Colonic mucosa (tissue), 4 donors: ENCODE results near the gene CYP4F3. TPM values are rescaled to one million over a fixed set of nuclear protein-coding genes. Genes with fewer than 3 reads are reported as not detected.

Experiments used
- DNase-seq: peaks from one replicate; pipeline ENCODE4 v3.0.0-alpha.2; 2020
- H3K27ac ChIP-seq: fragments of 200-600 bp; one replicate; pipeline ENCODE4 v1.8.0; 2021
- H3K27me3 ChIP-seq: fragments of 200-600 bp; one replicate; pipeline ENCODE4 v1.8.0; 2021
- H3K36me3 ChIP-seq: fragments of 200-600 bp; one replicate; pipeline ENCODE4 v1.8.0; 2021
- H3K4me1 ChIP-seq: fragments of 200-600 bp; one replicate; pipeline ENCODE4 v1.8.0; 2021; ENCODE audit warnings: mild to moderate bottlenecking
- H3K4me3 ChIP-seq: fragments of 200-600 bp; one replicate; pipeline ENCODE4 v1.8.0; 2021
- H3K9ac ChIP-seq, 2 donors: one replicate each; pipeline ENCODE4 v1.7.0; 2013; ENCODE audit warnings: control low read depth in 2 of 2, low read depth in 2 of 2, low read length in 2 of 2
- H3K9me3 ChIP-seq: fragments of 200-600 bp; one replicate; pipeline ENCODE4 v1.8.0; 2021
- intact Hi-C: fragments of 100-400 bp; cut with DNase I; formaldehyde crosslinking; loops from one replicate; pipeline ENCODE4 v1.14.1; 2022
- total RNA-seq, 2 donors: library from RNA; stranded (reverse); fragmentation: NEBNext Ultra II Directional in 1 of 2; extraction: Animal tissue kit (Norgen Biotek cat#: 25700) in 1 of 2; gene quantifications; one replicate each; pipeline ENCODE4 v1.2.1, GENCODE V29; 2021
- TF ChIP-seq, protein P1 (sequence below): fragments of 200-600 bp; IDR thresholded peaks from one replicate; pipeline ENCODE4 v1.8.0; 2022; ENCODE audit warnings: antibody characterized with exemption, mild to moderate bottlenecking
- donor health status: healthy.
- donor health status: DM: no; HTN: no; CAD: no.
- donor health status: DM: no; HTN: no; CAD: no.

CYP4F3 gene
- total RNA-seq, 2 donors from 2014 or later = 7.8 to 8.3 TPM

GRCh38 chr19:15634105-15634504 is 6.6 kb upstream of the CYP4F3 start:
- no peak overlapping the region for H3K4me3 ChIP-seq
- H3K27me3 ChIP-seq = no peaks in the 10 kb centered on the region
- intact Hi-C loops = no loop called here
- no peak overlapping the region for H3K27ac ChIP-seq
- no peaks in the 10 kb centered on the region for H3K4me1 ChIP-seq
- H3K9ac ChIP-seq = no peak overlapping the region
- H3K36me3 ChIP-seq = no peaks in the 10 kb centered on the region
- H3K9me3 ChIP-seq = no peaks in the 10 kb centered on the region
- TF ChIP-seq, protein P1, sequence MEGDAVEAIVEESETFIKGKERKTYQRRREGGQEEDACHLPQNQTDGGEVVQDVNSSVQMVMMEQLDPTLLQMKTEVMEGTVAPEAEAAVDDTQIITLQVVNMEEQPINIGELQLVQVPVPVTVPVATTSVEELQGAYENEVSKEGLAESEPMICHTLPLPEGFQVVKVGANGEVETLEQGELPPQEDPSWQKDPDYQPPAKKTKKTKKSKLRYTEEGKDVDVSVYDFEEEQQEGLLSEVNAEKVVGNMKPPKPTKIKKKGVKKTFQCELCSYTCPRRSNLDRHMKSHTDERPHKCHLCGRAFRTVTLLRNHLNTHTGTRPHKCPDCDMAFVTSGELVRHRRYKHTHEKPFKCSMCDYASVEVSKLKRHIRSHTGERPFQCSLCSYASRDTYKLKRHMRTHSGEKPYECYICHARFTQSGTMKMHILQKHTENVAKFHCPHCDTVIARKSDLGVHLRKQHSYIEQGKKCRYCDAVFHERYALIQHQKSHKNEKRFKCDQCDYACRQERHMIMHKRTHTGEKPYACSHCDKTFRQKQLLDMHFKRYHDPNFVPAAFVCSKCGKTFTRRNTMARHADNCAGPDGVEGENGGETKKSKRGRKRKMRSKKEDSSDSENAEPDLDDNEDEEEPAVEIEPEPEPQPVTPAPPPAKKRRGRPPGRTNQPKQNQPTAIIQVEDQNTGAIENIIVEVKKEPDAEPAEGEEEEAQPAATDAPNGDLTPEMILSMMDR = no peak
- DNase-seq = no peak

DNA sequence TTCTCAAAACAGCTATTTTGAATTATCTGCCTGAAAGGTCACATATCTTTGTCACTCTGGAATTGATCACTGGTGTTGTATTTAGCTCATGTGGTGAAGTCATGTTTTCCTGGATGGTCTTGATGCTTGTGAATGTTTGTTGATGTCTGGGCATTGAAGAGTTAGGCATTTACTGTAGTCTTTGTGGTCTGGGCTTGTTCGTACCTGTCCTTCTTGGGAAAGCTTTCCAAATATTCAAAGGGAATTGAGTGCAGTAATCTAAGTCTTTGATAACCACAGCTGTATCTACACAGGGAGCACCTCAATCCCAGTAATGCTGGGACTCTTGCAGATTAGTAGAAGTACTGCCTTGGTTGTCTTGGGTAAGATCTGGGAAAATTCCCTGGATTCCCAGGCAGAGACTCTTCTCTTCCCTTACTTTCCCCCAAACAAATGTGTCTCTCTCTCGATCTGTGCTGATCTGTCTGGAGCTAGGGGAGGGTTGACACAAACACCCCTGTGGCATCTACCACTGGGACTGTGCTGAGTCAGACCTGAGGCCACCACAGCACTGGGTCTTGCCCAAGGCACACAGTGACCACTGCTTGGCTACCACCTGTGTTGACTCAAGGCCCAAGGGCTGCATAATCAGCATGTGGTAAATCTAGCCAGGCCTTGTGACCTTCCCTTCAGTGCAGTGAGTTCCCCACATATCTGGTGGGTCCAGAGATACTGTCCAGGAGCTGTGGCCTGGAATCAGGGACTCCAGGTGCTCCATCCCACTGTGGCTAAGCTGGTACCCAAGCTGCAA is 5.5 kb upstream of the CYP4F3 start:
- no peak overlapping the region for H3K27ac ChIP-seq
- DNase-seq = no peak
- no peaks in the 10 kb centered on the region for H3K4me1 ChIP-seq
- no peaks in the 10 kb centered on the region for H3K9me3 ChIP-seq
- H3K27me3 ChIP-seq = no peaks in the 10 kb centered on the region
- intact Hi-C loops = no loop called here
- no peak overlapping the region for H3K4me3 ChIP-seq
- H3K36me3 ChIP-seq = no peaks in the 10 kb centered on the region
- H3K9ac ChIP-seq = no peak overlapping the region
- TF ChIP-seq, protein P1 = no peak

- Histone ChIP-seq H3K9ac (no peak overlapping the region), H3K9me3 (no peaks in the 10 kb centered on the region), H3K4me3 (no peak overlapping the region), H3K27me3 (no peaks in the 10 kb centered on the region), H3K4me1 (peaks cover under 1% of the 10 kb centered on the region), H3K27ac (no peak overlapping the region), H3K36me3 (no peaks in the 10 kb centered on the region)
- DNase-seq = no peak
- TF ChIP-seq, protein P1 = no peak
- intact Hi-C loops = no loop called here
These were observed 4.7 kb upstream of the CYP4F3 start for GRCh38 chr19:15636026-15636425.

- Histone ChIP-seq H3K9me3 (no peaks in the 10 kb centered on the region), H3K27me3 (no peaks in the 10 kb centered on the region), H3K27ac (no peak overlapping the region), H3K9ac (peak overlapping the region in 1 of 2 donors; percentile 76), H3K4me1 (peaks cover 11% of the 10 kb centered on the region), H3K4me3 (no peak overlapping the region), H3K36me3 (no peaks in the 10 kb centered on the region)
- TF ChIP-seq, protein P1 = no peak
- intact Hi-C loops = no loop called here
- DNase-seq = no peak
These were observed 1.1 kb upstream of the CYP4F3 start for GRCh38 chr19:15639596-15639995.

GRCh38 chr19:15640904-15641597 is 354 bp downstream of the CYP4F3 start:
- no peaks in the 10 kb centered on the region for H3K27me3 ChIP-seq
- peak overlapping the region; percentile 88 for H3K27ac ChIP-seq
- no peaks in the 10 kb centered on the region for H3K36me3 ChIP-seq
- TF ChIP-seq, protein P1 = no peak
- DNase-seq = peak; percentile 62
- intact Hi-C loops = no loop called here
- peak overlapping the region in 1 of 2 donors; percentile 76 for H3K9ac ChIP-seq
- H3K4me3 ChIP-seq = no peak overlapping the region
- peaks cover 11% of the 10 kb centered on the region for H3K4me1 ChIP-seq
- no peaks in the 10 kb centered on the region for H3K9me3 ChIP-seq
